Caco-2 (cell line): ENCODE results near the gene ALX4. TPM values are rescaled to one million over a fixed set of nuclear protein-coding genes. Genes with fewer than 3 reads are reported as not detected.

ENCODE experiments used
- BruUV-seq: library from RNA; stranded (reverse); fragments of 400-500 nt; replicated peaks from 2 replicates; lab custom pipeline; 2021; lab: Mats Ljungman, UMichigan
- CTCF ChIA-PET: fragments of 300-600 bp; sonication (Branson Sonifier 250); formaldehyde crosslinking; loops from one replicate; lab custom pipeline; 2022; ENCODE audit warnings: antibody characterized with exemption; lab: Charles Lee
- POLR2A ChIA-PET: fragments of 300-600 bp; sonication (Branson Sonifier 250); formaldehyde crosslinking; loops from one replicate; lab custom pipeline; 2022; ENCODE audit warnings: antibody characterized with exemption; lab: Charles Lee
- DNase-seq, 2 experiments: peaks; one replicate each; pipeline versions ENCODE4 v3.0.0 to v3.0.0-alpha.2; 2020 to 2022
- H3K27me3 ChIP-seq: replicated peaks from 2 replicates; pipeline ENCODE4 v1.6.0; 2011; ENCODE audit warnings: low read length; ENCODE audit not compliant: control insufficient read depth, insufficient read depth
- H3K36me3 ChIP-seq: 2 replicates; pipeline ENCODE4 v1.5.1; 2011; ENCODE audit warnings: low read length; ENCODE audit not compliant: control insufficient read depth, insufficient read depth
- H3K4me1 ChIP-seq: fragments of 250-450 bp; sonication (Bioruptor Pico); 2 replicates; pipeline ENCODE4 v1.5.1; 2020; ENCODE audit warnings: mild to moderate bottlenecking
- H3K4me3 ChIP-seq: 2 replicates; pipeline ENCODE4 v1.5.1; 2011; ENCODE audit warnings: low read depth, mild to moderate bottlenecking, control low read depth, low read length
- H3K9me3 ChIP-seq: fragments of 250-450 bp; sonication (Bioruptor Pico); 2 replicates; pipeline ENCODE4 v1.5.1; 2020; ENCODE audit warnings: mild to moderate bottlenecking, moderate library complexity
- H3K27ac Mint-ChIP-seq: one replicate; pipeline ENCODE4 v1.8.0; 2022; ENCODE audit warnings: mixed read lengths; ENCODE audit not compliant: unreplicated experiment
- H3K27me3 Mint-ChIP-seq: one replicate; pipeline ENCODE4 v1.8.0; 2022; ENCODE audit warnings: mixed read lengths; ENCODE audit not compliant: insufficient read depth, unreplicated experiment
- H3K36me3 Mint-ChIP-seq: one replicate; pipeline ENCODE4 v1.8.0; 2022; ENCODE audit warnings: mild to moderate bottlenecking, mixed read lengths; ENCODE audit not compliant: insufficient read depth, unreplicated experiment
- H3K4me1 Mint-ChIP-seq: one replicate; pipeline ENCODE4 v1.8.0; 2022; ENCODE audit warnings: low read depth, mixed read lengths; ENCODE audit not compliant: unreplicated experiment
- H3K4me3 Mint-ChIP-seq: one replicate; pipeline ENCODE4 v1.8.0; 2022; ENCODE audit warnings: mild to moderate bottlenecking, moderate library complexity, mixed read lengths; ENCODE audit not compliant: unreplicated experiment
- H3K9me3 Mint-ChIP-seq: one replicate; pipeline ENCODE4 v1.8.0; 2022; ENCODE audit warnings: mixed read lengths; ENCODE audit not compliant: unreplicated experiment
- intact Hi-C: fragments of 100-400 bp; cut with micrococcal nuclease; formaldehyde crosslinking; loops from one replicate; pipeline ENCODE4 v1.10.0; 2022; ENCODE audit not compliant: unreplicated experiment
- total RNA-seq: library from RNA; stranded (reverse); gene quantifications from 2 replicates; pipeline ENCODE4 v1.2.3, GENCODE V29; 2022
- TF ChIP-seq, protein P1 (sequence below), 2 experiments: fragments of 200-600 bp in 1 of 2; IDR thresholded peaks; 1 replicate in 1 of 2; 2 replicates in 1 of 2; pipeline versions ENCODE4 v1.5.1 to v1.8.0; 2011 to 2022; ENCODE audit warnings: antibody characterized with exemption in 1 of 2, control low read depth in 1 of 2, inconsistent platforms in 1 of 2, low read depth in 1 of 2, low read length in 1 of 2, mild to moderate bottlenecking in 1 of 2, moderate library complexity in 1 of 2; ENCODE audit not compliant: insufficient read depth in 1 of 2, severe bottlenecking in 1 of 2, unreplicated experiment in 1 of 2

Gene ALX4
- total RNA-seq, 1 experiment from 2014 or later: 0.05 TPM

DNA sequence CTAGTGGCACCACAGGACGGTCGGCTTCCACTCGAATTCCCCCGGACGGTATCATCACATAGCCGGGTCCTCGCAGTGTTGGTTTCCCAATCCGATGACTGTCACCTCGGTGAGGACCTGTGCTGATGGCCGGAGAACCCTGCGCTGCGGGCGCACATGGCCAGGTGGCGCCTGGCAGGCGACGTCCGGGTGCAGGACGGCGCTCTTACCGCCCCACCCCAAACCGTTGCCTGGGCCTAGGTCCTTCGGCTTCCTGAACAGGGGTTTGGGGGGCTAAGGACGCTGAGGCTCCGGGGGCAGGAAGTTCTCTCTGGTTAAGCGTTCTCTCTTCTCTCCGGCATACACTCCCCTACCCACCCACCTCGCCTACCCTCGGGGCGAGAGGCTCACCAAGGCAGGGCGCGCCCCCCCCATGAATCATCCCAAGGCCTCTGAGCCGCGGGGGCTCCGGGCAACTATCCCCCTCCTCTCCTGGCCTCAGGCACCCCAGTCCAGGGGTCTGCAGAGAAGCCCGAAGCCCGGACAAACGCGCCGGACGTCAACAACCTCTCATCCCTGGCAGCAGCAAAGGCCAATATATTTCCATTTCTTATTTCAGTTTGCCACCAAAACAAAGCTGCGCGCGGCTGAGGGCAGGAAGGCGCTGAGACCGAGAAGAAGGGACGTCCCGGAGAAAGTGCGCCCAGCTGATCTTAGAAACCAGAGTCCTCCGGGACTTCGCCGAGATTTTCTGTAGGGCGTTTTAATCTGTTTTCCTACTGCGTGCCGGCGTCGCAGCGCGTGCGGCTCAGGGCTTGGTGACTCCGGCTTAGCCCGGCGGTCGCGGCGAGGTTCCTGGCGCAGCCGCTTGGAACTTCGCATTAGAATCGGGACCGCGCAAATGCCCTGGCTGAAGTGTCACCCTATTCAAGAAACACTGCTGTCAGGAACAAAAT, 5.6 kb downstream of the ALX4 start:
- H3K4me3 ChIP-seq: no peak overlapping the region
- Mint-ChIP-seq H3K4me1 (no peaks in the 10 kb centered on the region), H3K4me3 (no peak overlapping the region), H3K9me3 (no peaks in the 10 kb centered on the region), H3K27ac (no peak overlapping the region), H3K27me3 (peaks cover 3% of the 10 kb centered on the region), H3K36me3 (no peaks in the 10 kb centered on the region)
- BruUV-seq: no TSS peak
- TF ChIP-seq, protein P1, sequence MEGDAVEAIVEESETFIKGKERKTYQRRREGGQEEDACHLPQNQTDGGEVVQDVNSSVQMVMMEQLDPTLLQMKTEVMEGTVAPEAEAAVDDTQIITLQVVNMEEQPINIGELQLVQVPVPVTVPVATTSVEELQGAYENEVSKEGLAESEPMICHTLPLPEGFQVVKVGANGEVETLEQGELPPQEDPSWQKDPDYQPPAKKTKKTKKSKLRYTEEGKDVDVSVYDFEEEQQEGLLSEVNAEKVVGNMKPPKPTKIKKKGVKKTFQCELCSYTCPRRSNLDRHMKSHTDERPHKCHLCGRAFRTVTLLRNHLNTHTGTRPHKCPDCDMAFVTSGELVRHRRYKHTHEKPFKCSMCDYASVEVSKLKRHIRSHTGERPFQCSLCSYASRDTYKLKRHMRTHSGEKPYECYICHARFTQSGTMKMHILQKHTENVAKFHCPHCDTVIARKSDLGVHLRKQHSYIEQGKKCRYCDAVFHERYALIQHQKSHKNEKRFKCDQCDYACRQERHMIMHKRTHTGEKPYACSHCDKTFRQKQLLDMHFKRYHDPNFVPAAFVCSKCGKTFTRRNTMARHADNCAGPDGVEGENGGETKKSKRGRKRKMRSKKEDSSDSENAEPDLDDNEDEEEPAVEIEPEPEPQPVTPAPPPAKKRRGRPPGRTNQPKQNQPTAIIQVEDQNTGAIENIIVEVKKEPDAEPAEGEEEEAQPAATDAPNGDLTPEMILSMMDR (IDR thresholded peaks at IDR 0.05; ENCODE audit: insufficient read depth in 1 of 2, low read depth in 1 of 2, low read length in 1 of 2, severe bottlenecking in 1 of 2, unreplicated experiment in 1 of 2): no peak
- no peaks in the 10 kb centered on the region for H3K4me1 ChIP-seq
- no peaks in the 10 kb centered on the region for H3K9me3 ChIP-seq
- no peaks in the 10 kb centered on the region for H3K27me3 ChIP-seq
- POLR2A ChIA-PET: no interaction called here
- H3K36me3 ChIP-seq: no peaks in the 10 kb centered on the region
- intact Hi-C loops: no loop called here
- no peak for DNase-seq
- CTCF ChIA-PET: no interaction called here

- Mint-ChIP-seq H3K27ac (no peak overlapping the region), H3K4me3 (no peak overlapping the region), H3K4me1 (no peaks in the 10 kb centered on the region), H3K36me3 (no peaks in the 10 kb centered on the region), H3K27me3 (peaks cover 3% of the 10 kb centered on the region), H3K9me3 (no peaks in the 10 kb centered on the region)
- no peak overlapping the region for H3K4me3 ChIP-seq
- no peaks in the 10 kb centered on the region for H3K9me3 ChIP-seq
- intact Hi-C loops: no loop called here
- no peak for DNase-seq
- H3K36me3 ChIP-seq: no peaks in the 10 kb centered on the region
- H3K27me3 ChIP-seq: no peaks in the 10 kb centered on the region
- CTCF ChIA-PET: no interaction called here
- BruUV-seq: no TSS peak
- TF ChIP-seq, protein P1 (IDR thresholded peaks at IDR 0.05; ENCODE audit: insufficient read depth in 1 of 2, low read depth in 1 of 2, low read length in 1 of 2, severe bottlenecking in 1 of 2, unreplicated experiment in 1 of 2): no peak
- no peaks in the 10 kb centered on the region for H3K4me1 ChIP-seq
- POLR2A ChIA-PET: no interaction called here
These were observed 6.5 kb downstream of the ALX4 start for GRCh38 chr11:44303401-44303938.

- Histone ChIP-seq H3K4me3 (no peak overlapping the region), H3K4me1 (no peaks in the 10 kb centered on the region), H3K36me3 (no peaks in the 10 kb centered on the region), H3K9me3 (no peaks in the 10 kb centered on the region), H3K27me3 (no peaks in the 10 kb centered on the region)
- no peak for DNase-seq
- Mint-ChIP-seq H3K4me1 (no peaks in the 10 kb centered on the region), H3K36me3 (no peaks in the 10 kb centered on the region), H3K9me3 (no peaks in the 10 kb centered on the region), H3K4me3 (no peak overlapping the region), H3K27me3 (peaks cover 3% of the 10 kb centered on the region), H3K27ac (no peak overlapping the region)
- BruUV-seq: no TSS peak
- POLR2A ChIA-PET: no interaction called here
- CTCF ChIA-PET: no interaction called here
- intact Hi-C loops: no loop called here
- TF ChIP-seq, protein P1 (IDR thresholded peaks at IDR 0.05; ENCODE audit: insufficient read depth in 1 of 2, low read depth in 1 of 2, low read length in 1 of 2, severe bottlenecking in 1 of 2, unreplicated experiment in 1 of 2): no peak
These were observed 8.2 kb downstream of the ALX4 start for GRCh38 chr11:44301564-44302271.
